GM21390 (cell line): ENCODE data around the gene CBX4.

Source experiments
- ATAC-seq: cut with Tn5 transposase; IDR thresholded peaks from one replicate; pipeline ENCODE4 v1.9.1; 2021; ENCODE audit not compliant: unreplicated experiment

The CBX4 gene

DNA sequence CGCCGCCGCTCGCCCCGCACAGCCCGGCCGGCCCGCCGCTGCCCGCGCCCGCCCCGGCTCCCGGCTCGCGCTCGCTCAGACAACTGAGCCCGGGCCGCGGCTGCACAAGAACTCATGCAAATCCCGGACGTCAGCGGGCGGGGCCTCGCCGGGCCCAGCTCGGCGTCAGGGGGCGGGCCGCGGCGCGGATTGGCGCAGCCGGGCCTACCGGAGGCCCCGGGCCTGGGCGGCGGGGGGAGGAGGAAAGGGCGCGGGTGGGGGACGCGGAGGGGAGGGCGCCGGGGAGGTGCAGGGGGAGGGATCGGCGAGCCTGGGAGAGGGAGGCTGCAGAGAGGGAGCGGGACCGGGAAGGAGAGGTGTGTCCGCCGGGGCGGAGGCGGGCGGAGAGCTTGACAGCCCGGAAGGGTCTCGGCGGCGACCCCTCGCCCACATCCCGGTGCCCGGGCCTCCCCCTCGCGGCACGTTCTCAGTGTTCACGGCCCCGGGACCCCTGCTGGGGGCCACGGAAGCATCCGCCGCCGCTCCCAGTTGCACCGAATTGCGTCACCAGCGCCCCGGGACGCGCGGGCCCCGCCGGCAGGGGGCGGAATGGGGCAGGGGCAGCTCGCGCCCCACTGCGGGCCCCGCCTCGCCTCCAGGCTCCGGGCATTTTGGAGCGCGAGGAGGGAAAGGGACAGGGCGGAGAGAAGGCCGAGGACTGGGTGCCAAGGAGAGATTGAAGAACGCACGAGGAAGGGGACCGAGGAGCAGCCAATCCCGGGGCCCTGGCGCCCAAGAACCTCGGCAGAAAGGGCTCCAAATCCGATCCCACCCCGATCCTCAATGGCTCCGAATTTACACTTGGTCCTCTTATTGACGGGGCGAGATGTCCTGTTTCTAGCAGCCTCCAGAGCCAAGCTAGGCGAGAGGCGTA is at the start of gene CBX4:
Gene CBX4 (minus strand): TSS at position 85 of the 913 bp plus-strand sequence. CDS start 189 bp downstream, outside the sequence.
- peak; percentile 55 for ATAC-seq

- ATAC-seq: no peak
Observed at GRCh38 chr17:79888009-79888540, 48.8 kb upstream of the CBX4 start.

DNA sequence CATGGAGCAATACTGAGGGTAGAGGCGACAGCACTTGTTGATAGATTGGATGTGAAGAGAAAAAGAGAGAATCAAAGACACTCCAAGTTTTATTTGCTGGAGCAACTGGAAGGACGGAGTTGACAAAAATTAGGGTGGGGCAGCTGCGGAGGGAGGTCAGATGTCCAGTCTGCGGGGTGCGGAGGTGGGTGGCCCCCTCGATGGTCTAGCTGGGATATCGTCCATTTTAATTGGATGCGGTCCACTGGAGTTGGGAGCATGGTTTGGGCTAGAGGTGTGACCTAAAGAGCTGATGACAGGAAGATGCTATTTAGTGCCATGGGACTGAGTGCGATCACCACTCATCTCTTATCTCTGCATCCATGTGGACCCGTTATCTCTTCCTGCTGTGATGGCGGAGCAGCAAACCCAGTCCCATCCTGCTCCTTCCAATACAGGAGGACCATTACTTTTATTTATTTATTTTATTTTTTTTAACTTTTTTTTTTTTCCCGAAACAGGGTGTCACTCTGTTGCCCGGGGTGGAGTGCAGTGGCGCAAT is 48.3 kb upstream of the CBX4 start:
- ATAC-seq: no peak

GRCh38 chr17:79883202-79883601 is 44.0 kb upstream of the CBX4 start:
- no peak for ATAC-seq

- ATAC-seq: no peak
Observed at GRCh38 chr17:79878329-79878947, 39.2 kb upstream of the CBX4 start.

- no peak for ATAC-seq
Observed at GRCh38 chr17:79877041-79877440, 37.8 kb upstream of the CBX4 start.

GRCh38 chr17:79875511-79875910 is 36.3 kb upstream of the CBX4 start:
- no peak for ATAC-seq

- no peak for ATAC-seq
Observed at GRCh38 chr17:79874329-79874981, 35.2 kb upstream of the CBX4 start.

DNA sequence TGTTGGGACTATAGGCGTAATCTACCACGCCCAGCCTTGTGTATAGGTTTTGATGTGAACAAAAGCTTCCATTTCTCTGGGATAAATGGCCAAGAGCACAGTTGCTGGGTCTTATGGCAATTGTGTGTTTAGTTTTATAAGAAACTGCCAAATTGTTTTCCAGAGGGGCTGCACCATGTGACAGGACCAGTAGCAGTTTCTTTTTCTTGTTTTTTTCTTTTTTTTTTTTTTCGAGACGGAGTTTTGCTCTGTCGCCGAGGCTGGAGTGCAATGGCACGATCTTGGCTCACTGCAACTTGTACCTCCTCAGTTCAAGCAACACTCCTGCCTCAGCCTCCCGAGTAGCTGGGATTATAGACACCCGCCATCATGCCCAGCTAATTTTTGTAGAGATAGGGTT is 34.3 kb upstream of the CBX4 start:
- ATAC-seq: no peak

GRCh38 chr17:79872762-79873161 is 33.5 kb upstream of the CBX4 start:
- ATAC-seq: no peak

DNA sequence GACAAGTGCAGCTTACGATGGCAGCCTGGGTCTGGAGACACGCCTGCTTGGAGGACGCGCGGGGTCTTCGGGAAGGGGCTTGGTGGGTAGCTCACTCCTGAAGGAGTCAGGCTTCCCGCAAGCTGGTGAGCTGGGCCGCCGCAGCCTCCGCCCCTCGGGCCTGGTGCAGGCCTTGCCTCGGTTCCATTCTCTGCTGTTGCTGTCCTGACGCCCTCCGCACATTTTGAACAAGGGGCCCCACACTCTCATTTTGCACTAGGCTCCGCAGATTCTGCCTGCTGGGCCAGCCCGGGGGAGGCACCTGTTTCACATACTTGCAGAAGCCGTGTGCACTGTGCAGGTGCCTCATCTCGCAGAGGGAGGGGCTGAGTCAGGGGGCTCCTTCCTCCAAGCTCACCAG is 31.9 kb upstream of the CBX4 start:
- no peak for ATAC-seq

DNA sequence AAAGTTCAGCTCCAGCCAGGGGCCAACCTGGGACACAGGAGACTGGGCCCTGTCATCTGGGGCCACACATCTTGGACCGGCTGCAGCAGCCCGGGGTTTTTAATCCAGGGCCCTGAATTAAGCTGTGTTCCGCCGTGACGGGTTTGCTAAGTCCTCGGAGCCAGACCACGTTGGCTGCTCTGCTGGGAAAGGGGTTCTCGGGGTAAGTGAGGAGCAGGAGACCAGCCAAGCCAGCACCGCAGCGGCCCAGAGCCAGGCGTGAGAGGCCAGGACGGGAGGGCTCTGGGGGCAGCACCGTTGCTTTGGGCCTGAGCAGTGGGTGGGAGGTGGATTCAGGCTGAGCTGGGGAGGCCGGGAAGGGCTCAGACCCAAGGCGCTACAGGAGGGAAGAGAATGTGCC is 31.3 kb upstream of the CBX4 start:
- ATAC-seq: no peak

DNA sequence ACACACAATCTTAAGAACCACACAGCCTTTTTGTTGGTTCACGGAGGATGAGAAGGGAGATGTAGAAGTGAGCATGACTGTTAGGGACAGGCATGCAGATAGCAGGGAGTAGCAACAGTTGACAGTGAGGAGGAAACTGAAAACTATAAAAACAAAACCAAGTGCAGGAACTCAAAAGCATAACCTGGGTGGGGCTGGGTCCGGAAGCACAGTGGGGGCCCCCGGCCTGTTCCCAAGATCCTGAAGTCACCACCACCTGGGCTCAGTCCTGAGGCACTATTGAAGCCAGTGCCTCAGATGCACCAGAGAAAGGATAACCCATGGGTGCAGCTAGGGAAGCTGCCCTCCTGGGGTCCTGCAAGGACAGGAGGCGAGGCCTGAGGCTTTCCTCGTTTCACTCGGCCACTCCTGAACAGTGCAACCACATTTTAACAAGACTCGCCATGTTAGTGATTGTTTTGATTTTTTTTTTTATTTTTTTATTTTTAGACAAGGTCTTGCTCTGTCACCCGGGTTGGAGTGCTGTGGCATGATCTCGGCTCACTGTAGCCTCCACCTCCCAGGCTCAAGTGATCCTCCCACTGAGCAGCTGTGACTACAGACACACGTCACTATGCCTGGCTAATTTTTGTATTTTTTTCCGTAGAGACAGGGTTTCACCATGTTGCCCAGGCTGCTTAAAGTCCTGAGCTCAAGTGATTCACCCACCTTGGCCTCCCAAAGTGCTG is 27.7 kb upstream of the CBX4 start:
- ATAC-seq: no peak

GRCh38 chr17:79865351-79866210 is 26.3 kb upstream of the CBX4 start:
- ATAC-seq: no peak

GRCh38 chr17:79864617-79865250 is 25.5 kb upstream of the CBX4 start:
- ATAC-seq: no peak

DNA sequence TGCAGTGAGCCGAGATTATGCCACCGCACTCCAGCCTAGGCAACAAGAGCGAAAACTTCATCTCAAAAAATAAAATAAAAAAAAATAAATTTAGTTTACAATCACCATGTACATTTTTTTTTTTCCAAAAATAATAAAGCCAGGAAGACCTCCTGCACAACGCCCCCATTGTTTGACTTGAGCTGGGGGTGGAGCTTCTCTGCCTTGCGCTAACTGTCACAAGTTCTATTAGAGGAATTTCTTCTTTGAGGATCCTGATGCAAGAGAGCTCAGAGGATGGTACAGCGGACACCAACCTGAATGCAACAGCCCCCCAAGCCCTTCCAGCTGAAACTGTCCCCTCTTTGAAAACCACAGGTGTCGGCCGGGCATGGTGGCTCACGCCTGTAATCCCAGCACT is 24.9 kb upstream of the CBX4 start:
- ATAC-seq: no peak

DNA sequence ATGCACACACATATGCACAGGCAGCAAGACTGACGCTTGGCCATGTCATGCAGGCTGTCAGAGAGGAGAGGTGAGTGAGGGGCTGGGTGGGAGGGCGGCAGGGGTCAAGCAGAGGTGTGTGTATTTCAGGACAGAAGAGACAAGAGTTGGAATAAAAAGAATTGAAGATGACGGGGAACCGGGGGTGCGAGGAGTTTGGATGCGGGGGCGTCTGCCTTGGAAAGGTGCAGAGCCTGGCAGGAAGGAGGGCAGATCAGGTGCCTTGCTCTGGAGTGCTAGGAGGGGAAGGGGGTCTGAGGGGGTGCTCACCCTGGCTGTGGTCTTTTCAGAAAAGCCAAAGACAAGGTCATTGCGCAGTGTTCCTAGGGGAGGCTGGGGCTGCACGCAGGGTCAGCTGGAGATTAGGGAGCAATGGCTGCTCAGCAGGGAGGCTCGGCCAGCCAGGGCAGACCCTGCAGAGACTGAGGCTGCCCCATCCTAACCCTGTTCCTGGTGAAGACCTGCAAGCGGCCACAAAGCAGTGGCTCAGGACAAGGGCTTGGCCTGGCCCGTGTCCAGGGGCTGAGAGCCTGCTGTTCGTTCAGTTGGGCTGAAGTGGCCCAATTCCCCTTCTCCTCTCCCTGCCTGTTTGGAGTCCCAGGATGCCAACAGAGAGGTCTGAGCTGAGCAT is 23.7 kb upstream of the CBX4 start:
- ATAC-seq: no peak

DNA sequence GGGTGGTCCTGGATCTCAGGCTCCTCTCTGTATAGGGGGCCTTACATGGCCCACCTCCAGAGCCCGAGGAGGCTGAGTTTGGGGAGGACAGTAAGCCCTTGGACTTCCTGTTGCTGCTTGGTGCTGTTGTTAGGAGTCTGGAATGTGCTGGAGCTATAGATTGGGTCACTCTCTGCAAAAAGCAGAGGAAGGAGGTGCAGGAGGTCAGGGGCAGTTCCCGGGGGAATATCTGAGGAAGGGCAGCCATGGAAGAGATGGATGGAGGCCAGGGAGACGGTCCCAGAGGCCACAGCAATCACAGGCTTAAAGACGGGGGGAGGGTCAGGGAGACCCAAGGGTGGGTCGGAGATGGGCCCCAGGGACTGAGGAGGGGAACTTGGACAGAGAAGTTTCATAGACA is 23.0 kb upstream of the CBX4 start:
- ATAC-seq: no peak
